Stimulated activated CD8-positive, alpha-beta memory T cell treated with anti-CD3 and anti-CD28 coated beads, Interleukin-15, amount 100 ng/mL, for 1 hour (primary cell): ENCODE results near the gene FNDC4.
"Not testable (repeated sequence)": the region's sequence is repeated elsewhere in the genome, so short reads cannot be mapped to it uniquely, and the experiment has no call there.

ENCODE experiments used
- DNase-seq: peaks from one replicate; pipeline ENCODE4 v3.0.0-alpha.2; 2020; ENCODE audit warnings: low read depth

The FNDC4 gene

GRCh38 chr2:27494944-27495554 is at the start of gene FNDC4:
TSS of gene FNDC4 (minus strand) at chr2:27495200. CDS start at chr2:27494679, 521 bp downstream.
- DNase-seq: no peak

- DNase-seq: no peak
These were observed 49.3 kb upstream of the FNDC4 start for GRCh38 chr2:27544143-27544821.

- DNase-seq: not testable (repeated sequence)
These were observed 44.6 kb upstream of the FNDC4 start for GRCh38 chr2:27539649-27540048.

GRCh38 chr2:27538839-27539450 is 43.9 kb upstream of the FNDC4 start:
- DNase-seq: not testable (repeated sequence)

- DNase-seq: no peak
These were observed 42.3 kb upstream of the FNDC4 start for GRCh38 chr2:27537287-27537686.

- no peak for DNase-seq
These were observed 37.0 kb upstream of the FNDC4 start for GRCh38 chr2:27531983-27532382.

- DNase-seq: no peak
These were observed 32.2 kb upstream of the FNDC4 start for GRCh38 chr2:27527182-27527581.

GRCh38 chr2:27522400-27522945 is 27.5 kb upstream of the FNDC4 start:
- no peak for DNase-seq

GRCh38 chr2:27520316-27520715 is 25.3 kb upstream of the FNDC4 start:
- no peak for DNase-seq

GRCh38 chr2:27518782-27519113 is 23.7 kb upstream of the FNDC4 start:
- no peak for DNase-seq

- DNase-seq: no peak
These were observed 23.2 kb upstream of the FNDC4 start for GRCh38 chr2:27518113-27518781.

- no peak for DNase-seq
These were observed 14.3 kb upstream of the FNDC4 start for GRCh38 chr2:27509326-27509725.

- no peak for DNase-seq
These were observed 12.3 kb upstream of the FNDC4 start for GRCh38 chr2:27507293-27507692.

GRCh38 chr2:27506587-27506986 is 11.6 kb upstream of the FNDC4 start:
- no peak for DNase-seq

GRCh38 chr2:27502142-27502541 is 7.1 kb upstream of the FNDC4 start:
- DNase-seq: no peak

GRCh38 chr2:27501042-27501441 is 6.0 kb upstream of the FNDC4 start:
- DNase-seq: no peak

- DNase-seq: no peak
These were observed 4.0 kb upstream of the FNDC4 start for GRCh38 chr2:27498975-27499374.

- DNase-seq: no peak
These were observed 2.3 kb upstream of the FNDC4 start for GRCh38 chr2:27497288-27497627.

- no peak for DNase-seq
These were observed 1.6 kb upstream of the FNDC4 start, which contains the start of gene GCKR for GRCh38 chr2:27496357-27497287. TSS of gene GCKR (plus strand) at chr2:27496839. CDS start at chr2:27496905, 66 bp downstream.

GRCh38 chr2:27495840-27496356 is 898 bp upstream of the FNDC4 start:
- no peak for DNase-seq

- DNase-seq: no peak
These were observed 586 bp downstream of the FNDC4 start for GRCh38 chr2:27494284-27494943.
